ENCODE results near the gene DLAT. TPM values are rescaled to one million over a fixed set of nuclear protein-coding genes. Genes with fewer than 3 reads are reported as not detected.
"Not testable (repeated sequence)": the region's sequence is repeated elsewhere in the genome, so short reads cannot be mapped to it uniquely, and the experiment has no call there.

DLAT gene
- polyA plus RNA-seq, 4 donors: 46.3 to 56.9 (median 48.9) TPM

DNA sequence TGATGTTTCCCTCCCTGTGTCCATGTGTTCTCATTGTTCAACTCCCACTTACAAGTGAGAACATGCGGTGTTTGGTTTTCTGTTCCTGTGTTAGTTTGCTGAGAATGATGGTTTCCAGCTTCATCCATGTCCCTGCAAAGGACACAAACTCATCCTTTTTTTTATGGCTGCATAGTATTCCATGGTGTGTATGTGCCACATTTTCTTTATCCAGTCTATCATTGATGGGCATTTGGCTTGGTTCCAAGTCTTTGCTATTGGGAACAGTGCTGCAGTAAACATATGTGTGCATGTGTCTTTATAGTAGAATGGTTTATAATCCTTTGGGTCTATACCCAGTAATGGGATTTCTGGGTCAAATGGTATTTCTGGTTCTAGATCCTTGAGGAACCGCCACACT, 21.4 kb downstream of the DLAT start:
- not testable (repeated sequence) for DNase-seq (ENCODE audit: low read depth in 4 of 4, low spot score in 2 of 4)

DNA sequence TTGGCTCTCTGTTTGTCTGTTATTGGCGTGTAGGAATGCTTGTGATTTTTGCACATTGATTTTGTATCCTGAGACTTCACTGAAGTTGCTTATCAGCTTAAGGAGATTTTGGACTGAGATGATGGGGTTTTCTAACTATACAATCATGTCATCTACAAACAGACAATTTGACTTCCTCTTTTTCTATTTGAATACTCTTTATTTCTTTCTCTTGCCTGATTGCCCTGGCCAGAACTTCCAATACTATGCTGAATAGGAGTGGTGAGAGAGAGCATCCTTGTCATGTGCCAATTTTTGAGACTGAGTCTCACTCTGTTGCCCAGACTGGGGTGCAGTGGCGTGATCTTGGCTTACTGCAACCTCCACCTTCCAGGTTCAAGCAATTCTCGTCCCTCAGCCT, 23.0 kb downstream of the DLAT start:
- not testable (repeated sequence) for DNase-seq (ENCODE audit: low read depth in 4 of 4, low spot score in 2 of 4)

DNA sequence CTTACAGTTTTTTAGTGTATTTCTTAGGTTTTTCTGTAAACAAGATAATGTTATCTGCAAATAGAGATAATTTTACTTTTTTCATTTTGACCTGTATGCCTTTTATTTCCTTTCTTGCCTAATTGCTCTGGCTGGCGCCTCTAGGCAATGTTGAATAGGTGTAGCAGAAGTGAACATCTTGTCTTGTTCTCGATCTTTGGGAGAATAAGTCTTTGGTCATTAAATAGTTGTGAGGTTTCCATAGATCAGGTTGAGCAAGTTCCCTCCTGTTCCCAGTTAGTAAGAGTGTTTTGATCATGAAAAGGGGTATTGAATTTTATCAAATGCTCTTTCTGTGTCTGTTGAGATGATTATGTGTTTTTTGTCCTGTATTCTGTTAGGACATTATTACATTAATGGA, 24.6 kb downstream of the DLAT start:
- DNase-seq (ENCODE audit: low read depth in 4 of 4, low spot score in 2 of 4): no peak

DNA sequence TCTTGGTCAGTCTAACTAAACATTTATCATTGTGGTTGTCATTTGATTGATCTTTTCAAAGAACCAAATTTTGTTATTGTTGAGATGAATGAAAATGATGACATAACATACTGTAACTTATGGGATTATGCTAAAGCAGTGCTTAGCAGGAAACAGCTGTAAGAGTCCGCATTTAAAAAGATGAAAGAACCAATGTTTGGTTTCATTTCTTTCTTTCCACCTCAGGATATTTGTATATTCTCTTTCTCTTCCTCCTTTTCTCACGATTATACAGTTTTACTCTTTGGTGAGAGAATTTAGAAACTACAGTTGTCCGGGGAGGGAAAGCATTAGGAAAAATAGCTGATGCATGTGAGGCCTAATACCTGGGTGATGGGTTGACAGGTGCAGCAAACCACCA, 25.5 kb downstream of the DLAT start:
- no peak for DNase-seq (ENCODE audit: low read depth in 4 of 4, low spot score in 2 of 4)

DNA sequence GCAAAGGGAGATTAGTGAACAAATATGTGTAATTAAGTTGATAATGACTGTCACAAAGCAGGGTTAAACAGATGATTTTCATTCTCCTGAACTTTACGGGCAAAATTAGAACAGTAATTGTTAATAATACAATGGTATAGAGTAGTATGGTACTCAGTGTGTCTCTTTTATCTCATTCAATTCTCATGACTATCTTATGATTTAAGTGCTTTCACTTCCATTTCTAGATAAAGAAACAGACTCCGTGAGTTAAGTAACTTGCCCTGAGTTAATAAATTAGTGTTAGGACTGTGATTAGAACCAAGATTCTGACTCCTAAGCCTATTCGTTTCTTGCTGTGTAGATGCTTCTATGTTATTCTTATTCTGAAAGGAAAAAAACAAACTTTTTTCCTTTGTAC, 26.6 kb downstream of the DLAT start:
- no peak for DNase-seq (ENCODE audit: low read depth in 4 of 4, low spot score in 2 of 4)

DNA sequence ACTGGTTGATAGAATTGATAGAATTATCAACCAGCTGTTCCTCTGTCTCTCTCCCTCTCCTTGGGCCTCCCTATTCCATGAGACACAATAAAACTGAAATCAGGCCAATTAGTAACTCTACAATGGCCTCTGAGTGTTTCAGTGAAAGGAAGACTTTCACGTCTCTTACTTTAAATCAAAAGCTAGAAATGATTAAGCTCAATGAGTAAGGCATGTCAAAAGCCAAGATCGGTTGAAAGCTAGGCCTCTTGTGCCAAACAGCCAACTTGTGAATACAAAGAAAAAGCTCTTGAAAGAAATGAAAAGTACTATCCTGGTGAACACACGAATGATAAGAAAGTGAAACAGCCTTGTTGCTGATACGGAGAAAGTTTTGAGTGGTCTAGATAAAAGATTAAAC, 32.0 kb downstream of the DLAT start:
- no peak for DNase-seq (ENCODE audit: low read depth in 4 of 4, low spot score in 2 of 4)

DNA sequence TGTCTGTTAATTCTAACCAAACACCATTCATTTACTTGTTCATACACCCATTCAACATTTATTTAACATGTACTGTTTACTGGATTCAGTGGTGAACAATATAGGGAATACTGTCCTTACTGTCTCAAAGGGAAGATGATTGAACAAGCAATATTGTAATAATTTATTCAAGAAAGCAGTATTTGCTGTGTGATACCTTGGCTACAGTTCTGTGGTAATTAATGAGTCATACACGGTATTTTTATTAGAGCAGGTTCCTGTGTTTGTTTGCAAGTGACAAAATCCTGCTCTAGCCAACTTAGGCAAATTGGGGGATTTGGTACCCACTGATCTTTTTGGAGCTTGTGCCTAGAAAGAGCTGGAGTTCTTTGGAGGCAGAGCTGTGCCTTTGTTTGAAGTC, 32.9 kb downstream of the DLAT start:
- DNase-seq (ENCODE audit: low read depth in 4 of 4, low spot score in 2 of 4): no peak

DNA sequence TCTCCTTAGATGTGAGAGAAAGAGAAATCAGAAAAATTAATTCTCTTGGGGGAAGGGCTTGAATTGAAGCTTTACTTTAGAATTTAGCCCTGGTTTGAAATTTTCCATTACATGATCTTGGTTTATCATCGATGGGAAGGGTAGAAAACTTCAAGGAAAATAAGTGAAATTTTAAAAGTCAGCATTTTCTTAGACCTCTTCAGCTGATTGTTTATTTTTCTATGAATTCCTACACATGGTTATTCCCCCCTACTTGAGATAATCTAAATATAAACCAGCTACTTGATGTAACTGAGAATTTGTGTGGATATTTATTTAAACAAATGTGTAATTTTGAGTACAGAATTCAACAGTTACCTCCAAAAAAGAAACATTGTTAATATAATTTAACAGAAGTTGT, 37.7 kb downstream of the DLAT start:
- no peak for DNase-seq (ENCODE audit: low read depth in 4 of 4, low spot score in 2 of 4)

DNA sequence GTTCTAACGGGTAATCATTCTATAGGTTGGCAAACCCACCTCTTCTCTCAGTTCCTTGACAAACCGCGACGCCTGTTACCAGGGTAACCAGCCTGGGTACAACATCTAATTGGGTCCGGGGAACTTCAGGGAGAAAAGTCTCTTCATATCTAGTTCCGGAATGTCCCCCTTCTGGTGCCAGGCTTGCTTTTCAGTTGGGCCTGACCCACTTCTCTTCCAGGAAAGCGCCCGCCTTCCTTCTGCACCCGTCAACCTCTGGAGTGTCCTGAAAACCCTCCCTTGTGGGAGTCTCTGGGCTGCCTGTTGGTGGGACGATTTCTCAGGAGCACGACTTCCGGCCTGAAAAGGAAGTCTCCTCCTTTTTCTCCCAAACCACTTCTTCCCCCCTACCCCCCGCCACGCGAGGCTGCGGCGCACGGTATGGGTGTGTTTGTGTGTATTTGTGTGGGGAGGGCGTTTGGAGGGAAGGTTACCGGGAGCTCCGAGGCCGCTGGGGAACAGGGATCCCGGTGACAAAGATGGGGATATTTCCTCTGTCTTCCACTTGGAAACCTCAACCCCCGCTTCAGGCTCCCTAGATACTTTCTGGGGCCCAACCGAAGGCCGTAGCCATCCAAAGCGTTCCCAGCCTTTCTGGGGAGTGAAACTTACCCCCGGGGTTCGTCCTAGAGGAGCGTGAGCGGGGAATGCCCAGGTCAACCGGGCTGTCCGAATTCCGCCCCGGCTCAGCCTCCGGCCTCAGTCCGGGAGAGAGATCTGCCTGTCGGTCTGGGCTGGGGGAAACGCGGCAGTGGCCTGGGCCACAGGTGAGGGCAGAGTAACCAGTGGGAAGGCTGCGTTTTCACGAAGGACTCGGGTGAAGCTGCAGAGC, 49.0 kb downstream of the DLAT start, which contains the start of the genes NKAPD1 and PIH1D2:
NKAPD1 (plus strand) TSS at position 359 of the 871 bp plus-strand sequence. CDS start 1,276 bp downstream, outside the sequence.
PIH1D2 (minus strand) TSS at position 77 of the 871 bp plus-strand sequence. CDS start 843 bp downstream, outside the sequence.
- peak; percentile 77 to 91 (median 82) for DNase-seq (ENCODE audit: low read depth in 4 of 4, low spot score in 2 of 4)

DNA sequence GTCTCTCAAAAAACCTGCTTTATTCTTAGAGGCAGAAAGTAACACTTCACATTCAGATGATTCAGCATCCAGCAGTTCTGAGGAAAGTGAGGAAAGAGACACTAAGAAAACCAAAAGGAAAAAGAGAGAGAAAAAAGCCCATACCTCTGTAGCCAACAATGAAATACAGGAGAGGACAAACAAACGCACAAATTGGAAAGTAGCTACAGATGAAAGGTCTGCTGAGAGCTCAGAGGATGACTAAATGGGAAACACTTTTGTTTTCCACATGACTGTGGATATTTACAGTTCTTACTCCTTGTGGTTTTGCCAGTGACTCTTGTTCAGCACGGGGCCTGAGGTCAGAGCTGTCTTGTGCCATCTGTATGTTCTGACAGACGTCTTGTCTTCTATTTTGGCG, 57.5 kb downstream of the DLAT start:
- DNase-seq (ENCODE audit: low read depth in 4 of 4, low spot score in 2 of 4): no peak

DNA sequence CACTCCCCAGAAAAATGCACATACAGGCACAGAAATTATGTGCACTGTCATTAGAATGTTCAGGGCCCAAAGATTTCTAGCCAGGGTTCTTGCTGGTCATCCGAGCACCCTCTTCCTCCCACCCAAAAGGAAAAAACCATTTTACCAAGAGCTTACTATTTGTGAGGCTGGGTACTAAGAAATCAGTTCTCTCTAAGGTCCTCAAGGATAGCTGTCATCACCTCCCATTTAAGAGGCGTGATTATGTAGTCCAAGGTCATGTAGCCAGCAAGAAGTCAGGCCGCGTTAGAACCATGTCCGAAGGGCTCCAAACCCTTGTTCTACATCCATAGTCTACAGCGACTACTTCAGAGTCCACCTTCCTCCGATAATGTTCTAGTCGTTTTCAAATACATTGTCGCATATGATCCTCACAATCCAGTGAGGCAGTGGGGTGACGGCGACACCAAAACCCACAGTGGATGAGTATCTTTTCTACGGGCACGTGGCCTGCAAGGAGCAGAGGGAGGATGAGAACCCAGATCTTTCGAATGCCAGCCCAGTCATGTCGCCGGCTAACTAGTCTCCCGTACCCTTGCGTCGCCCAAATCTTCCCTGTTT, 60.7 kb downstream of the DLAT start:
- peak in 3 of 4 donors; percentile 8 to 9 (median 9) for DNase-seq (ENCODE audit: low read depth in 4 of 4, low spot score in 2 of 4)

DNA sequence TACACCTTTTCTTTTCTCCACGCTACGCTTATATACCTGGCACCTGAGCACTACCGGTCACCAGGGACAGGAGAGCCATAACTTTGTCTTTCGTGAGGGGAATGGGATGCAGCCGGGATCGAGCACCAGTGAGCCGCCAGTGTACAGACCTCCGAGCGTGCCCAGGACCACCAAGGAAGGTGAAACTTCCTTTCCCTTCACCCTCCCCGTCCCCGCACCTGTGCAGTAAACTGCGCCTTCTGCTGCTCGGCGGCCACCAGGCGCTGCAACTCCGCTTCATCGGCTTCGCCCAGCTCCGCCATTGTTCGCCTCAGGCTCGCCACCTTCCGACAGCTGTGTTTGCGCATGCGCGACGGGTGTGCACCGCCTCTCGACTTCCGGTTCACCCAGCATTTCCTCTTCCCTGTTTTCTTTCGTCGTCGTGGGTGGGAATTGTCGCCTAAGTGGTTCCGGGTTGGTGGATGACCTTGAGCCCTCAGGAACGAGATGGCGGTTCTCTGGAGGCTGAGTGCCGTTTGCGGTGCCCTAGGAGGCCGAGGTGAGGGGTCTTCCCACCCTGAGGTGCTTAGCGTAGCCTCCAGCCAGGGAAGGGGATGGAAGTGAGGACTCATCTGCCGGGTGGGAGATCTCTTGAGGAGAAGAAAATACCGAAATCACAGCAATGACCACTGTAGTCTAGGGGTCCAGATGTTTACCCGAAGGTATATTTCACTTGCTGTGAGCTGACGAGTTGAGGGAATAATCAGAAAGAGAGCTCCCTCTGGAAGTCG, 61.4 kb downstream of the DLAT start, which contains the start of the genes SDHD and TIMM8B:
SDHD (plus strand) TSS at position 452 of the 770 bp plus-strand sequence; CDS start at position 487, 35 bp downstream.
TIMM8B (minus strand) TSS at position 335 of the 770 bp plus-strand sequence; CDS start at position 302, 33 bp downstream.
- DNase-seq (ENCODE audit: low read depth in 4 of 4, low spot score in 2 of 4): peak; percentile 87 to 98 (median 96)

DNA sequence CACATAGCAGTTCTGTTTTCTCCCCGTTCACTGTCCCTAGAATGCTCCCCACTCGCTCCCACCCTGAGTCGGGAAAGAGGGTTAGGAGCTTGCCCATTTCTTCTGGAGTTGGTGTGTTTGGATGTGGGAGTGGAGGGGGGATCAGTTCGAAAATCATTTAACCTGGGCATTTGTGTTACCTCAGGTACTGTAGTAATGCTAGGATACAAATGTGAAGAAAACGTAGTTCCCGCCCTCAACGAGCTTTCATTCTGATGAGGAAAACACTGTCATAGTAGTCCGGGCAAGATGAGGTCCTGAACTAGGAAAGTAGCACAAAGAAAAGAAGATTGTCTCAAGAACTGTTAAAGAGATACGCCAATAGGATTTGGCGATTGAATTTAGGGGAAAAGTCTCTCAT, 62.0 kb downstream of the DLAT start:
- no peak for DNase-seq (ENCODE audit: low read depth in 4 of 4, low spot score in 2 of 4)

DNA sequence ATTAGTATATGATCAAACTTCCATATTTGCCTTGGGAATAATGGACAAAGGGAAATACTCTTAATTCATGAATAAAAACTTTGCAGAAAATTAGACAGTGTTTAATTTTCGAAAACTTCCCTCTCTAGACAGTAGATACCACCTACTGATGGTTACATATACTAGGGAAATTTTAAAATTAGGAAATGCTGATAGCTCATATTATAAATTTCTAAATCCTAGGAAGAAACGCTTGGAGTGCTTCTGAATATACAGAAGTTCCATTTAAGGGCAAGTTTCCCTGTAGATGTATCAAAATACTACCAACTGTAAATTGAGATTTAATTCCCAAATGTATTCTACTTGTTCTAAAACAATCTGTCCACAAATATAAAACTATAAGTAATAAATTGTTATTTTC, 70.1 kb downstream of the DLAT start:
- DNase-seq (ENCODE audit: low read depth in 4 of 4, low spot score in 2 of 4): not testable (repeated sequence)

DNA sequence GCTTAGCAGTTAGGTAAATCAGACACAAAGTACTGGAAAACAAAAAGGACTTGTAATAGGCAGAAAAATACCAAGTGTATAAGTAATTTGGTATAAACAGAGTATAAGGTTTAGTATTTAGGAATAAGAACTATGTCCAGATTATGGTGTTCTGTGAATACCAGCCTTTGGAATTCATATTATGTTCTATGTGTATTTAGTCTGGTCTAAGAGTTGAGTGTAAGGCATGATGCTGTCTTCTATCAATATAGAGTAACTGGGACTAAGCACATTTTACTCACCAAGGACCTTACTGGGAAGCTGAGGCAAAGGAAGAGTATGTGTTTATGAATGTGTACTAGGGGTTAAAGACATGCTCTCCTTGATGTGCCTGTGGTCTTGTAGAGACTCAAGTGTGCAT, 71.0 kb downstream of the DLAT start:
- no peak for DNase-seq (ENCODE audit: low read depth in 4 of 4, low spot score in 2 of 4)

DNA sequence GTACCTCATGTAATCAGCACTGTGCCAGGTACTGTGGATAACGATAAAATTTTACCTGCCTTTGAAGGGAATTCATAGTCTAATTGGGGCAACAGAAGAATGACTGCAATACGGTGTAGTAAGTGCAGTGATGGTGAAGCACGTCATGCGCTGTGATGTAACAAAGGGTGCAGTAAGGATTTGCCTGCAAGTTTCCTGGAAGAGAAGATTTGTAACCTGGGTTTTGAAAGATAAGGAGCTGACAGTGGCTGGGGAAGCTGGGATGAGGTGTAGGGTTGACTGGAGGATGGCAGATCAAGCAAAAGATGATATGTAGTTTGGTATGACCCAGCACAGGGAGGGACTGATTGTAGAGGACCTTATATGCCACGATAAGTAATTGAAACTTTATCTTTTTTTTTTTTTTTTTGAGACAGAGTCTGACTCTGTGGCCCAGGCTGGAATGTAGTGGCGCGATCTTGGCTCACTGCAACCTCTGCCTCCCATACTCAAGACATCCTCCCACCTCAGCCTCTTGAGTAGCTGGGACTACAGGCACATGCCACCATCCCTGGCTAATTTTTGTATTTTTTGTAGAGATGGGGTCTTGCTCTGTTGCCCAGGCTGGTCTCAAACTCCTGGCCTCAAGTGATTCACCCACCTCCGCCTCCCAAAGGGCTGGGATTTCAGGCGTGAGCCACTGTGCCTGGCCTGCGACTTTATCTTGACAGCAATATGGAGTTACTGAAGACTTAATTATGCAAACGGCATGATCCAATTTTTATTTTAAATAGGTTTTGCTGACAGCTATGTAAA, 72.7 kb downstream of the DLAT start:
- DNase-seq (ENCODE audit: low read depth in 4 of 4, low spot score in 2 of 4): no peak

DNA sequence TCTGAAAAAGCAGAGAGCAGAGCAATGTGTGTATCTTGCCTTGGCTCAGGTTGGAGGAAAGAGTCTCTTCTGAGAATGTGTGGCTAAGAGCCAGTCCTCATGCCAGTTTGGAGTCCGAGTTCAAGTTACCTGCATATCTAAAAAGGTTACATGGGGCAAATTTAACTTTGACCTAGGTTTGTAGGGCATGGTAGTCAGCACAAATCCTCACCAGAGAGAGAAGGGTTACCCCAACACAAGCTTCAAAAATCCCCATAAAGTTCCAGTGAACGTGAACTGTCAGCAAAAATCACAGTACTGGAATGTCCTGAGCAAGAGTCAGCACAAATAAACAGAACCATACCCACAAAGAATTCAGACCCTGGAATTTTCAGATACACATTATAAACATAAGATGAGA, 75.3 kb downstream of the DLAT start:
- no peak for DNase-seq (ENCODE audit: low read depth in 4 of 4, low spot score in 2 of 4)

DNA sequence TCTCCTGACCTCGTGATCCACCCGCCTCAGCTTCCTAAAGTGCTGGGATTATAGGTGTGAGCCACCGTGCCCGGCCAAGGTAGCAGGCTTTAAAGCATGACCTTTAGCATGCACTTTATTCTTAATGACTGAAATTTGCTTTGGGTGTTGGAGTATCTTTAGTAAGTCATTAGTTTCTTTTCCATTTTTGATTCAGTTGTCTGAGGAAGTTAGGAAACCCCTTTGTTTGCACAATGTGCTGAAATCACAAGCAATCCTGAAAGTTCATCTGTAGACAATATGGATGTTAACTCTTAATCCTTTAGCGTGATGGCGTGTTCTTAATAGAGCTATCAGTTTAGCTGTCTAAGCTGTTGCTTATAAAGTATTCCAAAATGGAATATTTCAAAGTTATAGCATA, 78.2 kb downstream of the DLAT start:
- no peak for DNase-seq (ENCODE audit: low read depth in 4 of 4, low spot score in 2 of 4)

DNA sequence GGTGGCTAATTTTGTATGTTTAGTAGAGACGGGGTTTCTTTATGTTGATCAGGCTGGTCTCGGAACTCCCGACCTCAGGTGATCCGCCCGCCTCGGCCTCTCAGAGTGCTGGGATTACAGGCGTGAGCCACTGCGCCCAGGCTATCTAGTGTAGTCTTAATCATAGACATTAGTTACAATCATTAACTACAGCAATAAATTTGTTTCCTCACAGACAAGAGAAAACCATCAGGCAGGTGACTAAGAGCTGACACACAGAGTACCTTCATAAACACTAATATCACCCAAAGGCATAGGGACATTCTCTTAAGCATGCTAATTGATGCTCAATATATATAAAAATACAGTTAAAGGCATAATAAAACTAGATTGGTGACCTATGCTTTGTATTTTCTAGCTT, 80.9 kb downstream of the DLAT start:
- no peak for DNase-seq (ENCODE audit: low read depth in 4 of 4, low spot score in 2 of 4)
